Stimulated activated CD4-positive, alpha-beta T cell treated with anti-CD3 and anti-CD28 coated beads, Interleukin-2, amount 100 ng/mL, for 4 hours (primary cell): ENCODE measurements around the gene LENG8.
A peak's percentile ranks its signal among the peaks of the same experiment; 100 is the strongest.

Source experiments
- DNase-seq: peaks from one replicate; pipeline ENCODE4 v3.0.0-alpha.2; 2020; ENCODE audit warnings: low read depth

LENG8 gene

DNA sequence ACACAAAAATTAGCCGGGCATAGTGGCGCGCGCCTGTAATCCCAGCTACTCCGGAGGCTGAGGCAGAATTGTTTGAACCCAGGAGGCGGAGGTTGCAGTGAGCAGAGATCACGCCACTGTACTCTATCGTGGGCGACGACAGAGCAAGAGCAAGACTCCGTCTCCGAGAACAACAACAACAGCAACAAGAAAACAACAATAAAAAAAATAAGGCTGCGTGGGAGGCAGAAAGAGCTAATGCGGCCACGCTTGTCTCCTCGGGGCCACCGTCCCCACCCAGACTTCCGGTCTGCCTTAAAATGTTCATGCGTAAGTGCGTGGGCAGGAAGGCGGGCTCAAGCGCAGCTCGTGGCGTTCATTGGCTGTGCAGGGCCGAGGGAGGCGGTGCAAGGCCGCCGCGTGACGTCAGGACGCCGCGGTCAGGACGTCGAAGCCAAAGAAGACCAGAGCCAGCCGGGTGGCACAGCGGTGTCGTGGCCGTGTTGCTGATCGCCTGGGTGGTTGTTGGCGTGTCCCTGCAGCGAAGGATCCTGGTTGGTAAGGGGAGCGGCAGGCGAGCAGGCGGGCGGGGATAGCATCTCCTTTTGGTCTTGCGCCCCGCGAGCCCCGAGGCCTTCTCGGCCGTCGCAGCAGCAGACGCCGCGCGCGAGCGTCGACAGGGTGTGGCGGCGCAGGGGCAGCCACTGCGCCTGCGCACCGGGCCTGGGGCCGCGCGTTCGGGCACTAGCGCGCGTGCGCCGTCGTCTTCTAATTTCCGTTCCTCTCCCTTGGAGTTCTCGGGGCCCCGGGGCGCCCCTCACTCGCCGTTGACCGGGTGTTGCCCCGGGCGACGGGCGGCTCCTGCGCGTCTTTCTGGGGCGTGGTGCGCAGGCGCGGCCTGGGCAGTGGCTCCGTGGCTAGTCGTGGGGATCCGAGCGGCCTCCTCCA, at the start of gene LENG8:
Gene LENG8, plus strand, starts transcription at position 426 of the 927 bp plus-strand sequence. CDS start 2,146 bp downstream, outside the sequence.
- peak; percentile 96 for DNase-seq

DNA sequence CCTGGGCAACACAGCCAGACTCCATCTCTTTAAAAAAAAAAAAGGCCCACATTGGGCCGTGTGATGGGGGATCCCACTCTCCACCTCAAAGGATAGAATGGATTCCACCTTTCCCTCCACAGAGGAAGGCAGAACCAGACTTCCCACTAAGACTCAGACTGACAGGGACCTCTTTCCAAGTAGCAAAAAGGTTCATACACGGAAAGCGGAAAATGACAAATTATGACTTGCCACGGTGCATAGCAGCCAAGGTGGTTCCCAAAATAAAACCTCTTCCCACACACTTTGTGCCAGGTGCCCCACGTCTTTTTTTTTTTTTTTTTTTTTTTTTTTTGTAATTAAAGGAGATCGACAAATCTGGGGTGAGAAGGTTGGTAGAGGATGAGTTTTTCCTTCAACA, 48.1 kb upstream of the LENG8 start:
- DNase-seq, result no peak

DNA sequence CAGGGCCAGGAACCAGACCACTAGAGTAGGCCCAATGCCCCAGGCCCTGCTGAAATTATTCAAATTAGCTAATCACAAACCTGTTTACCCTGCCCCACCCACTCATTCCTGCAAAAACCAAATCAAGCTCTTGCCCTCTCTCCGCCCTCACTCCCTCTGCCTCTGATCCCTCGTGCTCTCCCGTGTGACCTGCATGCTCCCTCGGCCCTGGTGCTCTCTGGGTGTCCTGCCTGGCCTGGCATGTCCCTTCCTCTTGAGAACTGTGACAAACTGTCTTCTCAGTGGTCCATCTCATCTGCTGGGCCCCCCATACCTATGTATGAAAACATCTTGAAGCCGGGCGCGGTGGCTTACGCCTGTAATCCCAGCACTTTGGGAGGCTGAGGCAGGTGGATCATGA, 45.9 kb upstream of the LENG8 start:
- no peak for DNase-seq

DNA sequence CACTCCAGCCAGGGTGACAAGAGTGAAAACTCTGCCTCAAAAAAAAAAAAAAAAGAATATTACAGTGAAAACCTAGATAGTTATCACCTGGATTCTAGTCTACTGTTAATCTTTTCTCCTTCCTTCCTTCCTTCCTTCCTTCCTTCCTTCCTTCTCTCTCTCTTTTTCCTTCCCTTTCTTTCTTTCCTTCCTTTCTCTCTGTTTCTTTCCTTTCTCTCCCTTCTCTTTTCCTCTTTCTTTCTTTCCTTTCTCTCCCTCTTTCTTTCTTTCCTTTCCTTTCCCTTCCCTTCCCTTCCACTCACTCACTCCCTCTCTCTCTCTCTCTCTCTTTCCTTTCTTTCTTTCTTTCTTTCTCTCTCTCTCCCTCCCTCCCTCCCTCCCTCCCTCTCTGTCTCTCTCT, 43.4 kb upstream of the LENG8 start:
- DNase-seq, result no peak

DNA sequence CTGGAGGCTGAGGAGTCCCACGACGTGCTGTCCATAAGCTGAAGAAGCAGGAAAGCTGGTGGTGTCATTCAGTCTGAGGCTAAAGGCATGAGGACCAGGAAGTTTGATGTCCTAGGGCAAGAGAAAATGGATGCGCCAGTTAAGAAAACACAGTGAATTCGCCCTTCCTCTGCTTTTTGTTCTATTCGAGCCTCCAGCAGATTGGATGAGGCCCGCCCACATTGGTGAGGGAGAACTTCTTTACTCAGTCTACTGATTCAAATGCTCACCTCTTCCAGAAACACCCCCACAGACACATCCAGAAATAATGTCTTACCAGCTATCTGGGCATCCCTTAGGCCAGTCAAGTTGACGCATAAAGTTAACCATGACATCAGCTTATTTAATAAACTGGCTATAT, 41.2 kb upstream of the LENG8 start:
- no peak for DNase-seq

DNA sequence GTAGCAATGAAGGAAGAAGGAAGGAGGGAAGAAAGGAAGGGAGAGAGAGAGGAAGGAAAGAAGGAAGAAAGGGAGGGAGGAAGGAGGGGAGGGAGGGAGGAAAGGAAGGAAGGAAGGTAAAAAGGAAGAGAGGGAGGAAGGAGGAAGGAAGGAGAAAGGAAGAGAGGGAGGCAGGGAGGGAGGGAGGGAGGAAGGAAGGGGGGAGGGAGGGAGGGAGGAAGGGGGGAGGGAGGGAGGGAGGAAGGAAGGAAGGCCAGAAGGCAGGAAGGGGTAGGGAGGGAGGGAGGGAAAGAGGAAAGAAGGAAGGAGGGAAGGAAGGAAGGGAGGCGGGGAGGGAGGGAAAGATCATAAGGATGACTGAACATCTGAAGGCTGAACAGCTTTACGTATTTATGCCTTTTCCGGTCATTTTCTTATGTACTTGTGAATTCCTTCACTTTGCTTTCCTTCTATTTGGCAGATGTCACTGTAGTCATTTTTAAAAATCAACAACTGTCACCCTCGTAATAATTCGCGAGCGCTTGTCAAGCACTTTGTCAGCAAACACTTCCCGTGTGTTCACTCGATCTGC, 40.5 kb upstream of the LENG8 start:
- DNase-seq, result no peak

DNA sequence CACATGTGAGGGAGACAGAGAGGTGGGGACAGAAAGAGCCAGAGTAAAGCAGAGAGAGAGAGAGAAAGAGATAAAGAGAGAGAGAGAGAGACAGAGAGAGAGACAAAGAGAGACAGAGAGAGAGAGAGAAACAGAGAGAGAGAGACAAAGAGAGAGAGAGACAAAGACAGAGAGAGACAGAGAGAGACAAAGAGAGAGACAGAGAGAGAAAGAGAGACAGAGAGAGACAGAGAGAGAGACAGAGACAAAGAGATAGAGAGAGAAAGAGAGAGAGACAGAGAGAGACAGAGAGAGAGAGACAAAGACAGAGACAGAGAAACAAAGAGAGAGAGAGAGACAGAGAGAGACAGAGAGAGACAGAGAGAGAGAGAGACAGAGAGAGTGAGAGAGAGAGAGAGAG, 38.0 kb upstream of the LENG8 start:
- DNase-seq, result no peak

DNA sequence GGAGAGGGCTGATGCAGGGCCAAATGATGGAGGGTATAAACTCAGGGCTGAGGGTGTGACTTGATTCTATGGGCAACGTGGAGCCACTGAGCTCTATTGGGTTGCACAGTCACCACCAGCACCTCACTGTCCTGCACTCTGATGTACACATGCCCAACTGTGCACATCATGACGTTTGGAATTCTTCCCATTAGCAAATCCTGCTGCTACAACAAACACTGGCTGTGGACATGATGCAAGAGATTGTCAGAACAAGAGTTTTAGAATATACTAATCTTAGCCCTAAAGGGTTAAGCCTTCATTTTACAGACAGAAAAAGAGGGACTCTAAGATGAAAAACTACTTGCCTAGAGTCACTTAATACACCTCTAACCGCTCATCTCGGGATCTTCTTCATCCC, 36.1 kb upstream of the LENG8 start:
- DNase-seq, result no peak

DNA sequence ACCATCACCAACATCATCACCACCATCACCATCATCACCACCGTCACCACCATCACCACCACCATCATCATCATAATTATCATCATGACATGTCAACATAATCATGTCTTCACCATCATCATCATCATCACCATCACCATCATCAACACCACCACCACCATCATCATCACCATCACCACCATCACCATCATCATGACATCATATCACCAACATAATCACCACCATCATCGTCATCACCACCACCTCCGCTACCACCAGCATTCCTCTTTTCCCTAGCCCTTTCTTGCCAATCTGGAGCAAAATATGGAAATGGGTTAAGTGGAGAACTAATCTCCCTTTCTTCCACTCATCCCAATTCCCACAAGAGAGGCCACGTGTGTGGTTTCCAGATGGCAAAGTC, 34.8 kb upstream of the LENG8 start:
- no peak for DNase-seq

DNA sequence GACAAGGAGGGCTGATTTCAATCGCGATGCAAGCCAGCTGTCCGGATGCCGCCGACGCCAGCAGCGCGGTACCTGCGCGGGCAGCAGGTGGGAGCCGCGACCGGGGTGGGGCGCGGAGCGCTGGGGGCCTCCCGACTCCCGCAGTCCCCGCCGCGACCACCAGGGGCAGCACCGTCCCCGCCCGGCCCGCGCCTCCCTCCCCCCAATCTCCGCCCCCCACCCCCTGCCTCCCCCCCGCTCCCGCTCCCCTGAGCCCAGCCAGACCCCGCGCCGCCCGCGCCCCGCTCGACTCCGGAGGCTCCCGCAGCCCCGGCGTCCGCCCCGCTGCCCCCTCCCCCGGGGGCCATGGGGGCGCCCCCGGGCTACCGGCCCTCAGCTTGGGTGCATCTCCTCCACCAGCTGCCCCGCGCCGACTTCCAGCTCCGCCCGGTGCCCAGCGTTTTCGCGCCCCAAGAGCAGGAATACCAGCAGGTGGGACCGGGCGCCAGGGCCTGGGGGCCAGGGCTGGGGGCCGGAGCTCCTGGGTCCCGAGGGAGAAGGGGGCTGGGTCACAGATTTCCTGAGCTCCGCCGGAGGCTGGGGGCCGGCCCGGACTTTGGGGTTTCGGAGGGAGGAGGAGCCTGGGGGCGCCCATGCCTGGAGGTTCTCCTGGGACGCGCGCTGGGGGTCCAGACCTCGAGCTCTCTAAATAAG, 33.6 kb upstream of the LENG8 start, which contains the start of gene TTYH1:
Gene TTYH1, plus strand, starts transcription at position 257 of the 693 bp plus-strand sequence. Its CDS starts 89 bp downstream, at position 346.
- DNase-seq, result no peak

DNA sequence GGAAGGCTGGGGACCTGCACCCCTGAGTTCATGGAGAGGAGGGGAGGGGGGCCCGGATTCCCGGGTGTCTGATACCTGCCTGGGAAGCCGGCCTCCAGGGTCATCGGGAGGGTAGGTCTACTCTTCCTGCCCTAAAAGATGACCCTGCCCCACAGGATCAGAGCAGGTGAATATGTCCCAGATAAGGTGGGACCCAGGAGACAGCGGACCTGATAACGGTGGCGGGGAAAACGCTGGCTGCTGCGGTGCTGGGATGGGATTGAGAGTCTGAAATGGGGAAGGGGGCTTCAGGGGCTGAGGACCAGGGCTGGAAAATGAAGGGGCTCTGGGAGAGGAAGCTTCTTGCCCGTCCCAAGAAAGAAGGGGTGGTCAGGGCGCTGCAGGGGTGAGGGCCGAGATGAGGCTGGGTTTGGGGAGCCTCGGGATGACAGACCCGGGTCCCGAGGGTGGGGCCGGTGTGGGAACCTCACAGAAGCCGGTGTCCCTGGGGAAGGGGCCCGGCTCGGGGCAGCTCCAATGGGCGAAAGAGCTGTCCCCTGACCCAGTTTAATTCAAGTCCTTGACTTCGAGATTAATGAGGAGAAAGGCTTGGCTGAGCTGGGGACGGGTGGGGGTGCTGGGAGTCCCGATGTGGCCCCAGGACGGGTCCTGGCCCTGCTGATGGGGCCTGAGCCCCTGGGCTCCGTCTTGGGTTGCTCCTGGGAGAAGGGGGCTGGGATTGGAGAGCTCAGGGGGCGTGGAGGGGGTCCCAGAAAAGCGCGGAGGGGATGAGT, 32.9 kb upstream of the LENG8 start:
- no peak for DNase-seq

DNA sequence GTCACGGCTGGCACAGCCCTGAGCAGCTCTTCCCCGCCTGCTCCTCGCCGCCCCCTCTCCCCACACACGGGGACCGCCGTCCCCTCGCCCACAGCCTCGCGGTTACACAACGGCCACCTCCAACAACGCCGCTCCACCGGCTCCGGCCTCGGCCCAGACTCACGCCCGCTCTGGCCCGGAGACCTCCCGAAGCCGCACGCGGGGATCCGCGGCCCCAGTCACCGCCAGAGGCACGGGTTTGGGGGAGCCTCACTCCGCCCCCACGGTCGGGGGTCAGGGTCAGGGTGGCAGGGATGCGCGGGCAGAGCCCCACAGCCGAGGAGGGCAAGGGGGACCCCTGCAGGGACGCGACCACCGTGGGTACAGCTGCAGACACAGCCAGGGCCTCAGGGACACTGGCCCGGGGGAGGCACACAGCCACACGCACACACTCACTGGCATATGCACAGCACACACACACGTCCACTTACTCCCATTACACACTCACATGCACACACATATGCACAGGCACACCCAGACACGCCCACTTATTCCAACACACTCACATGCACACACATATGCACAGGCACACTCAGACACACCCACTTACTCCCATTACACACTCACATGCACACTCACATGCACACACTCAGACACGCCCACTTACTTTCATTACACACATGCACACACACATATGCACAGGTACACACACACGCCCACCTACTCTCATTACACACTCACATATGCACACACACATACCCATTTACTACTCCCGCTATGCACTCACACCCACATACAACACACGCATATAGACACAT, 32.1 kb upstream of the LENG8 start:
- DNase-seq, result no peak

DNA sequence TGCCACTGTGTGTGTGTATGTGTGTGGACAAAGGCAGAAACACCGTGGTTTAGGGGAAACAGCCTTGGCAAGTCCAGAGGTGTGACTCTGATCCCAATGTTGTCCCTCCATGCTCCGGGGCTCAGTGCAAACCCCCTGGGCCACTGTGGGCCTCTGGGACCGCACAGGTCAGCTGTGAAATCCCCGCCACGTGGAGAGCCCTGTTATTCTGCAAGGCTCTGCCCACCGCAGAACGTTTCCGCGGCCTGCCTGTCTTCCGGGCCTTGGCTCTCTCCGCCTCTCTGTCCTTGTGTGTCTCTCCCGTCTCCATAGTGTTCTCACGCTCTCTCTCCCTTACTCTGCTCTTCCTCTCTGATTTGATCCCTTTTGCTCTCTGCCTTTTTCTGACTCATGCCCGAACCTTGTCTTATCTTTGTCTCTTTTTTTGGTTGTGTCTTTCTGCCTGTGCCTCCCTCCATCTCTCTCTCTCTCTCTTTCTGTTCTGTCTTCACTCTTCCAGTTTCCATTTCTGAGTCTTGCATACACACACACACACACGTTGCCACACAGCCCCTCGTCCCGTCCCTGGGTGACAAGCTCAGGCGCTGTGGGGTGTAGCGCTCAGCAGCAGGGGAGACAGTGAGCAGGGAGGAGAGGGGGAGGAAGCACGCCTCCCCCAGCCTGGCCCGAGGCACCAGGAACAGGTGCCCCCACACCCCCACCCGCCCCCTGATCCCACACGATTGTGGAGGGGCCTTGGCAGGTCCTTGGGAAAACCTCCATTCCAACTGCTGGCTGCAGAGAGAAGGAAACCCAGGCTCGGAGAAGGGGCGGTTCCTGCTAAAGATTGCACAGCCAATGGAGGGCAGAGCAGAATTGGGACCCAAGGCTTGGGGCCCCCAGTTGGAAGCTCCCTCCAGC, 30.7 kb upstream of the LENG8 start:
- DNase-seq, result no peak

DNA sequence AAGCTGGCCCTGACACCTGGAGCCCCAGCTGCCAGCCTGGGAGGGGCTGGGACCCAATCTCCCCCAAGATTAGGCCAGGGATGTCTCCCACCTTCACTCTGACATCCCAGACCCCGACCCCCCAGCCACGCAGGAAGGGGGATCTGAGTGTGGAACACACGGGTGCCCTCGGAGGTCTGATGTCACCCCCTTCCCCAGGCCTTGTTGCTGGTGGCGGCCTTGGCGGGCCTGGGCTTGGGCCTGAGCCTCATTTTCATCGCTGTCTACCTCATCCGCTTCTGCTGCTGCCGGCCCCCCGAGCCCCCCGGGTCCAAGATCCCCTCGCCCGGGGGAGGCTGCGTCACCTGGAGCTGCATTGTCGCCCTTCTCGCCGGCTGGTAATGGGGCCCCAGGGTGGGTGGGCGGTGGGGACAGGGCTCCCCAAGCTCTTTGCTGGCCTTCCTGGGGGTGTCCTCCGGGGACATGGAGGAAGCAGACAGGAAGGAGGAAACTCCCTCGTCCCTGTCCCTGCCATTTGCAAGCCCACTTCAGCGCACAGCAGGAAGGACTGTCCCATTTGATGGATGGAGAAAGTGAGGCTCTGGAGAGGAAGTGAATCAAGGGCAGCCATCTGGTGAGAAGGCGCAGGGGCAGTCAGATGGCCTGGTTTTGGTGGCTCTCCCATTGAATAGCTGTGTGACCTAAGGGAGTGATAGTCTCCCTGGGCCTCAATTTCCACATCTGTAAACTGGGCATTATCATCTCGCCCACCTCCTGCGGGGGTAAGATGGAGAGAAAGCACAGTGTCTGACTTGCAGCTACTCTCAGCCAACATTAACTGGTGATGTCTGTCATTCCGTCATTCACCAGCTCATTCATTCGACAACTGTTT, 29.8 kb upstream of the LENG8 start:
- DNase-seq, result no peak

DNA sequence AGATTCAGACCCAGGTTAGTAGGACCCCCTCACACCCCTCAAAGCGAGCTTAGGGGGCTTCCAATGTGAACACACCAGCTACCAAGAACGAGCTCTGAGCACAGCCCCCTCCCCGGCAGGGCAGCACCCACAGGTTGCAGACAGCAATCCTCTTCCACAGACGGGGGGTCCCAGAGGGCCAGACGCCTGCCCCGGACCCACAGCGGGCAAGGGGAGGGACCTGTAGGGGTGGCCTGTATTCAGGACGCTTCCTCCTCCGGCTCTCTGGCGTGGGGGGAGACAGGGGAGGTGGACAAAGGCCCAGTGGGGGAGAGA, 29.0 kb upstream of the LENG8 start:
- no peak for DNase-seq

DNA sequence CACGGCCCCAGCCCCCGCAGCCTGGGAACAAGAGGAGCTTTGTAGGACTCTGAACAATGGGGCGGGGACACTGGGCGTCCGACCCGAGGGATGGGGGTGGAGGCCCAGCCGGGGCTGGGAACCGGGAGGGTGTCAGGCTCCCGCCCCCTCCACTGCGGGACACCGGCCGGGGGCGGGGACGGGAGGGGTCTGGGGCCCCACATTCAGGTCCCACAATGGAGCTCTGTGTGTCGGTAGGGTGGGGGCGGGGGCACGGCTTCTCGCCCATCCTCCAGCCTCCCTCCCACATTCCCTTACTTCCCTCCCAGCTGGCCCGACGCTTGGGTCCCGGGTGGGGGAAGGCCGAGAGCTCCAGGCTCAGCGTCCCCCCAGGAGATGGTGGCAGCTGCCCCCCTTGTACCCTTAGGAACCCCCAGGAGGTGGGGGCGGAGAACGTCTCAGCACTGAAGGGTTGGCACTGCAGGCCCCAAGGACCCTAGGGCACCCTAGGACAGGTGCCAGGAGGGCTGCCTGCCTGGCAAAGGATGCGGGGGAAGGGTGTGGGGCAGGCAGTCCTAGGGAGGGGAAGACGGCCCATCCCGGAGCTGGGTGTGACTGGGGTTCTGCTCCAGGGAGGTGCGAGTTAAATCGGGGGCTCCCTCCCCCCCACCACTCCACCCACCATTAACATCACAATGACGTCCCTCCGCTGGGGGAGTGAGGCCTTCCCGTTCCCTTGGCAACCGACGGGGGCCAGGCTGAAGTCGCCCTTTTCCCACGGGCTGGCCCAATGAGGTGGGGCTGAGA, 28.4 kb upstream of the LENG8 start:
- no peak for DNase-seq

DNA sequence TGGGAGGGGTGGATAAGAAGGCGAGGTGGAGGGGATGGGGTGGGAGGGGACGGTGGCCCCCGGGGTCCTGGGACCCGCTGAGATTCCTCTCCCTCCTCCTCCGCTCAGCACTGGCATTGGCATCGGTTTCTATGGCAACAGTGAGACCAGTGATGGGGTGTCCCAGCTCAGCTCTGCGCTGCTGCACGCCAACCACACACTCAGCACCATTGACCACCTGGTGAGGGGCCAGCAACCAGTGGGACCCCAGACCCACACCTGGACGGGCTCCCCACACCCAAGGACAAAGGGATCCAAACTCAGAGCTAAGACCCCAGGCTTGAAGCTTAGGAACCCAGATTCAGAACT, 27.9 kb upstream of the LENG8 start:
- no peak for DNase-seq

DNA sequence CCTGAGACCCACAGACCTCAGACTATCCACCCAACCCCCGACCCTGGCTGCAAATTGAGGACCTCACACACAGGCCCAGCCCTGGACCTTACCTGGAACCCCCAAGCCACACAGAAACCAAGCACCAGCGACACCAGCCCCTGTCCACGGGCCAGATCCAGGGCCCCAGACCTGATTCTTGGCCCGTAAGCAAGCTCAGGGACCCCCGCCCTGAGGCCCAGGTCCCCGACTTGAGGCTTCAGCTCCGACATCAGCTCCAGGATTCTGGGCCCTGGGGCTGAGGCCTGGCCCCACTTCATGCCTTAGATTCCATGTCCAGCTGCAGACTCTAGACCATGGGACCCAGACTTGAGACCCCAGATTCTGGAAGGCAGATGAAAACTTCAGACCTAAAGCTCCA, 27.5 kb upstream of the LENG8 start:
- no peak for DNase-seq

DNA sequence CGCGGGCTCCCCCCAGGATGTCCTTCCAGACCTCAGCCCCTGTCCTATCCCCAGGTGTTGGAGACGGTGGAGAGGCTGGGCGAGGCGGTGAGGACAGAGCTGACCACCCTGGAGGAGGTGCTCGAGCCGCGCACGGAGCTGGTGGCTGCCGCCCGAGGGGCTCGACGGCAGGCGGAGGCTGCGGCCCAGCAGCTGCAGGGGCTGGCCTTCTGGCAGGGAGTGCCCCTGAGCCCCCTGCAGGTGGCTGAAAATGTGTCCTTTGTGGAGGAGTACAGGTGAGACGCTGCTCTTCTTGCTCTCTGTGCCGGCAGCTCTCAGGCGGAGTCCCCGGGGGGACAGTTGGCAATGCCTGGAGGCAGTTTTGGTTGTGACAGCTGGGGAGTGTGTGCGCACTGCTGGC, 26.9 kb upstream of the LENG8 start:
- no peak for DNase-seq
